NCI-H1092 (cell line): ENCODE measurements around the gene GNPTG.

ENCODE experiments used
- DNase-seq: peaks from one replicate; lab custom pipeline; 2025; lab: John Stamatoyannopoulos, UW

GNPTG gene

DNA sequence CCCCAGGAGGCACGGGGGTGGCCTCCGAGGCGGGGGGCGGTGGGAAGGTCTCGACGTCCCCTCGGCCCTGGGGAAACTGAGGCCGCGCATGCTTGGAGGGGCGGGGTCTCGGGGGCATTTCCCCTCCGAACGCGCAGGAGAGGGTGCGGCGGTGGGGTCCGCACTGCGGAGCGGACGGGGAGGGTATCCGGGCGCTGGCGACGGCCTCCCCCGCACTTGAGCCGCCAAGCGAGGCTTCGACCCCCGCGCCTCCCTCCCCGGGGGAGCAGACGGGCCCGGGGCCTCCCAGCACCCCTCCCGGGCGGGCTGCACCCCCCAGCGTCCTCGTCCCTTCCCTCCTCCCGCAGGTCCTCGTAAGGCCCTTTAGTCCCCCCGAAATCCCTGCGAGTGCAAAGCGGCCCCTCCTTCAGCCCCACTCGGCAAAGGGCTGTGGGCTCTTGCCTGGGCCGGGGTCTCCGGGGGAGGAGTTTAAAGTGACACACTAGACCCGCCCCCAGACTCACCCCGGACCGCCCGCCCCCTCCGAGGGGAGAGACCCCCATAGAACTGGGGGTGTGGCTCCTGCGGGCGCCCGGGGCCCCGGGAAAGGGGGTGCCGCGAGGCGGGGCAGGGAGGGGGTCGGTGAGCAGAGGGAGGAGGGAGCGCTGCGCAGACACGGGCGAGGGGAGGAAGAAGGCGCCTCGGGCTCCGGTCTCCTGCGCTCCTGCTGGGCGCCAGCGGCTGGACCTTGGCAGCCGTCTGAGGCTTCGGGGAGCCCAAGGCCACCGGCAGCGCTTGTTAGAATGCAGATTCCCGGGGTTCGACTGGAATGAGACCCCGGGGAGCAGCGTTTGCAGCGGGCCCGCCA, 17.7 kb upstream of the GNPTG start:
- DNase-seq: no peak

DNA sequence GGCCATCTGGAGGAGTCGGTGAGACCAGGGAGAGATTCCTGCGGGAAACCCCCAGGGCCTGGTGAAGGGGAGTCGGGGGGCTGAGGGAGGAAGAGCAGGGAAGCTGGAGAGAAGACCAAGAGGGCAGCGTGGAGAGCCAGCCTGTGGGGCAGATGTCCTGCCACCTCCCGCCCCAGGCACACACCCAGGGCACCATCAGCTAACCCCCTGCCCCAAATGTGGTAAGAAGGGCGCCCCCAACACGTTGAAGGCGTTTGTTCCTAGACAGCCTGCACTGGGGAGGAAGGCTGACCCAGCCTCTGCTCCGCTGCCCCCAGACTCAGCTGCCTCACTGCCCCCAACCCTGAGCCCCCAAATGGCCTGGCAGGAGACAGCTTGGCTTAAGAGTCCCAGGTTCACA, 17.0 kb upstream of the GNPTG start:
- no peak for DNase-seq

DNA sequence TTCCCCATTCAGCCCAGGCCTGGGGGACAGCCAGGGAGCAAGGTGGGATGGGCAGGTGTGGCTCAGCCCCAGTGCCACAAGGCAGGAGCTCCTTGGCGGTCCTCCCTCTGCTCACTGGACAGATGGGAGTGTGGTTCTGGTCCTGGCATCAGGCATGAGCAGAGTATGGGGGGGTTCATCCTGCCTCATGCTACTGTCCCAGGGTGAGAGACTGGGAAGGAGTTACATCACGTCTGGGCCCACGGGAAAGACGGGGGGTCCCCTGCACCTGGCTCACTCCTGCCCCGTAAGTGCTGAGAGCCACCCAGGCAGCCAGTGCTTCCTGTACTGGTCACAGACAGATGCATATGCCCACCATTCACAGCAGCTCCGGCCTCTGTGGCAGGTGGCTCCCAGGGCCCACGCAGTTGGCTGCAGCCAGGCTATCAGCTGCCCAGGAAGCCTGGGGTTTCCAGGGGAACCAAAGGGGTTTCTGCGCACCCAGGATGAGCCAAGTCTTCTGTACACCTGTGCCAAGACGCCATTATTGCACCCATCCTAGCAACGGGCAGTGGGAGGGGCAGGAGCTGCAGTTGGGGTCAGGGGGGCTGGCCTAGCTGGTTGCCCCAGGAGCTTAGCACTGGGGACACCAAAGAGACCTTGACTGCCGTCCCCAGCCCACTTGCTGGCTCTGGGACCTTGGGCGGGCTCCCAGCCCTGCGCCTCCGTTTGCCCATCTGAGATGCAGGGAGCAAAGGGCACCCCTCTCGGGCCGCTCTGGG, 16.3 kb upstream of the GNPTG start:
- DNase-seq: peak; percentile 58

DNA sequence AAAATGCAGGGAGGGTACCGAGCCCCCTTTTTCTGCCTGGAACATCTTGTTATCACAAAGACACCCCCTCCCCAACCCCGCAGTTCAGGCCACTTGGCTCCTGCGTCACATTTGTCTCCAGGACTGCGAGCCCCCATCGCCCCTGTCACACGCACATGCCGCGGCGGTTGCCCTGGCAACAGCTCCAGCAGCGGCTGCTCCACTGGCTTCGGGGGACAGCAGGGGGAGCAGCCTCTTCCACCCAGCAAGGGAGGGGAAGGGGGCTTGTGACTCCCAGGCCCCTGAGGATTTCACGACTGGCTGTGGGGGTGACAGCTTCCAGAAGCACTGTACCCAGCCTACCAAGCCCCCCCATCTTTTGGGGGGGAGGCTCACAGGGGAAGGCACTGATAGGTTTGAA, 15.7 kb upstream of the GNPTG start:
- DNase-seq: peak; percentile 47

DNA sequence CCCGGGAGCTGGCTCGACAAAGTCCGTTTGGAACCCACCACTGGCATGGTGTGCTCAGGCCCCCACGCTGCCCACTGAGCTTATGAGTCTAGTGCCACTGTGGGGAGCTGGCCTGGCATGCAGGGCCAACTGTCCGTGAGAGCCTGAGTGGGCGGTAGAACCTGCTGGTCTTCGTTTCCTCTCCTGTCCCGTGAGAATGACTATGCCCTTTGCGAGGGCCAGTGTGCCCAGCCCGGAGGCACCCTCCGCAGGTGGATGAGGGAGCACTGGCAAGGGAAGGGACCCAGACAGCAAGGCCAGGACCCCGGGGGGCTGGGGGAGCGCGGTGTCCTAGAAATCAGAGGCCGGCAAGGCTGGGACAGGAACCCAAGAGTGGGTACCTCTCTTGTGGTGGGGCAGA, 15.1 kb upstream of the GNPTG start:
- no peak for DNase-seq

DNA sequence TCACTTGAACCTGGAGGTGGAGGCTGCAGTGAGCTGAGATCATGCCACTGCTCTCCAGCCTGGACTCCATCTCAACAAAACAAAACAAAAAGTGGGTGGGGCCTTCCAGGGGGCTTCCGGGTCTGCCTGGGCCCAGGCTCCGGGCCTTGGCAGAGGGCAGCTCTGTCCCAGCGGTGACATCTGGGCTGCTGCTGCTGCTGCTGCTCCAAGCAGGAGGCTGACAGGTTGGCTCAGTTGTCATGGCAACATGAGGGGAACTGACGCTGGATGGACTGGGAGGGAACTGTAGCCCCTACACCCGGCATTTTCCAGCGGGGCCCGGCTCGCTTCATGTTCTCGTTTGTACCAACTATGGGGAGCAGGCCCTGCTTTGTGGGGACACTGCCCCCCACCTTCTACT, 14.2 kb upstream of the GNPTG start:
- no peak for DNase-seq

DNA sequence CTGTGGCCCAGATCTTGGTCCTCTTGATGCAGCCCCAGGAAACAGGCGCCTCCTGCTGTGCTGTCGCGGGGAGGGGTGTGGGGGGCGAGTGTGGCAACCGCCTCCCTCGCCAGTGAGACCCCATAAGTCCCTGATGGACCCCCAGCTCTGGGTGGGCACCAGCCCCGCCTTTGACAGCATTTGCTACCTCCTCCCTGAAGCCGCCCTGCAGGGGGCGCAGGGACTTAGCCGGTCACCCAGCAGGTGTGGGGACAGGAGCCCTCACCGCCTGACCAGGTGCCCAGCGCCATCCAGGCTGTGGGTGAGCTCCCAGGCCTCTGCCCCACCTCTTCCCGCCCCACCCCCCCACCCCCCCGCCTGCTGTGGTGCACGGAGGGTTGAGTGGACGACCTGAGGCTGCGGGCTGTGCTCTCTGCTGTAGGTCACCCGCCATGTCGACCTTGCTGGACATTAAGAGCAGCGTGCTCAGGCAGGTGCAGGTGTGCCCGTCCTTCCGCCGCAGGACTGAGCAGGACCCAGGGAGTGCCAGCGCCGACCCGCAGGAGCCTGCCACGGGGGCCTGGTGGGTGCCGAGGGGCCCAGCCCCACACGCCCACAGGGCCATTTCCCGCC, 13.5 kb upstream of the GNPTG start:
- DNase-seq: no peak

DNA sequence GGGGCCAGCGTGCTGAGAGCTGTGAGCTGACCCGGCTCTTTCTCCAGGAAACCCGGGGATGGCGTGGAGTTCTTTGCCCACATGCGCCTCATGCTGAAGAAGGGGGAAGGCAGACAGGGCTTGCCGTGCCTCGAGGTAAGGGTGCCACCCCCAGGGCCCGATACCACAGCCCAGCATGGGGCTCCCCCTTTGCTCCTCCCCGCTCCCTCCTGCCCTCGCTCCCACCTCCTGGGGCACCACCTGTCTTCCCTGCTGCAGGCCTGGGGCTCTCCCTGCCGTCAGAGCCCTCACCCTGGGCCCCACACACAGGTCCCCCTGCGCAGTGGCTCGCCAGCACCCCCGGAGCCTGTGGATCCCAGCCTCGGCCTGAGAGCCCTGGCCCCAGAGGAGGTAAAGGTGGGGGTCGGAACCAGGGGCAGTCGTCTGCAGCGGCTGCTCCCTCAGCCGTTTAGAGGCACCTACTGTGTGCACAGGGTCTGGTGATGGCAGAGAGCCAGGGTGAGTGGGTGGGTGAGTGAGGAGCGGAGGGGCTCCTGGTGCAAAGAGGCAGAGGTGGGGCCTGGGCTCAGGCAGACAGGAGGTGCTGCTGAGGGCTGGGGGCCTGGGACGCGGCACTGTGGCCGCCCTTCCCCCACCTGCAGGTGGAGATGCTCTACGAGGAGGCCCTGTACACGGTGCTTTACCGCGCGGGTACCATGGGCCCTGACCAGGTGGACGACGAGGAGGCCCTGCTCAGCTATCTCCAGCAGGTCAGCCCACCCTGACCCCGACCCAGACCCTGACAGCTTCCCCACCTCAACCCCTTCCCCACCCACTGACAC, 12.7 kb upstream of the GNPTG start:
- no peak for DNase-seq

DNA sequence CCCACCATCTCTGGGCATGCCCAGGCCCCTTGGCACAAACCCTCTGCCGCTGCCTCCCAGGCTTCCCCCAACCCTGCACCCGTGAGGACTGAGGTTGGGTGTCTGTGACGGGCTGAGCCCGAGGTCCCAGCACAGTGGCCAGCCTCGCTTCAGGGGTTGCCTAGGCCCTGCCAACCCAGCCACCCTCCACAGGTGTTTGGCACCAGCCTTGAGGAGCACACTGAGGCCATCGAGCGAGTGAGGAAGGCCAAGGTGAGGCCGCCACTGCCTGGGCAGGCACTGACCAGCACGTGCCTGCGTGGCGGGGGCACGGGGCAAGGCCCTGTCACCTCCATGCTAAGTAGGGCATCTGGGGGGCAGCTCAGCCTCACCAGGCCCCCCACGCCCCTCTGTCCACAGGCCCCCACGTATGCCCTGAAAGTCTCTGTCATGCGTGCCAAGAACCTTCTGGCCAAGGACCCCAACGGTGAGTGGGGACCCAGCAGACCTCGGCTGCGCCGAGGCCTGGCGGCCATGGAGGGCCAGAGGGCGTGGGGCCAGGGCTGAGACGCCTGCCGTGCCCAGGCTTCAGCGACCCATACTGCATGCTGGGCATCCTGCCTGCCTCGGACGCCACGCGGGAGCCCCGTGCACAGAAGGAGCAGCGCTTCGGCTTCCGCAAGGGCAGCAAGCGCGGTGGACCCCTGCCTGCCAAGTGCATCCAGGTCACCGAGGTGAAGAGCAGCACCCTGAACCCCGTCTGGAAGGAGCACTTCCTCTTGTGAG, 10.8 kb upstream of the GNPTG start:
- DNase-seq: no peak

DNA sequence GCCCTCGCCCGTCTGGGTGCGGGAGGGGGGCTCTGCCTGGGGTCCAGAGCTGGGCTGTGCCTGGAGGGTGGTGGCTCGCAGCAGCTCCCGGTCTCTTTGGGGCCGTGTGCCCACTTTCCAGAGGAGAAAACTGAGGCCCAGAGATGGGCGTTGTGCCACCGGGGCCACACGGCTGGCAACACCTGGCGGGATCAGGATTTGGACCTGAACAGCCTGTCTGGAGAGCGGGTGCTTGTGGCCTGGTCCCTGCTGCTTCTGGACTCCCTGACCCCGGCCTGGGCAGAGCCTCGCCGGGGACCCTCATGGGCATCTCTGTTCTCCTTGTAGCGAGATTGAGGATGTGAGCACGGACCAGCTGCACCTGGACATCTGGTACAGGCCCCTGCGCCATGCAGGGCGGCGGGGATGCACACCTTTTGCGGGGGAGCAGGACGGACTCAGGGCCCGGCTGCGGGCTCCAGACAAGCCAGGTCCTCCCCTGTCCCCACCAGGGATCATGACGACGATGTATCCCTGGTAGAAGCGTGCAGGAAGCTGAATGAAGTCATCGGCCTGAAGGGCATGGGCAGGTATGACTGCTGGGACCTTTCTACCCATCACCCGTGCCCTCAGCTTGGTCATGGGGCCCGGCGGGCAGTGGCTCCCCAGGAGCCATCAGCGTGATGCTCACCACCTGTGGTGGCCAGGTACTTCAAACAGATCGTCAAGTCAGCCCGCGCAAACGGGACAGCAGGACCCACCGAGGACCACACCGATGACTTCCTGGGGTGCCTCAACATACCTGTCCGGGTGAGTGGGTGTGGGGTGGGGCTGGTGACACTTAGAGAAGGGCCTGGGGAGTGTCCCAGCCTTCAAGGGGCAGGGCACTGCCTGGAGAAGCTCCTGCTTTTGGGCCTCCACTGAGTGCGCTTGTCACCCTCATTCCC, 10.0 kb upstream of the GNPTG start:
- no peak for DNase-seq

DNA sequence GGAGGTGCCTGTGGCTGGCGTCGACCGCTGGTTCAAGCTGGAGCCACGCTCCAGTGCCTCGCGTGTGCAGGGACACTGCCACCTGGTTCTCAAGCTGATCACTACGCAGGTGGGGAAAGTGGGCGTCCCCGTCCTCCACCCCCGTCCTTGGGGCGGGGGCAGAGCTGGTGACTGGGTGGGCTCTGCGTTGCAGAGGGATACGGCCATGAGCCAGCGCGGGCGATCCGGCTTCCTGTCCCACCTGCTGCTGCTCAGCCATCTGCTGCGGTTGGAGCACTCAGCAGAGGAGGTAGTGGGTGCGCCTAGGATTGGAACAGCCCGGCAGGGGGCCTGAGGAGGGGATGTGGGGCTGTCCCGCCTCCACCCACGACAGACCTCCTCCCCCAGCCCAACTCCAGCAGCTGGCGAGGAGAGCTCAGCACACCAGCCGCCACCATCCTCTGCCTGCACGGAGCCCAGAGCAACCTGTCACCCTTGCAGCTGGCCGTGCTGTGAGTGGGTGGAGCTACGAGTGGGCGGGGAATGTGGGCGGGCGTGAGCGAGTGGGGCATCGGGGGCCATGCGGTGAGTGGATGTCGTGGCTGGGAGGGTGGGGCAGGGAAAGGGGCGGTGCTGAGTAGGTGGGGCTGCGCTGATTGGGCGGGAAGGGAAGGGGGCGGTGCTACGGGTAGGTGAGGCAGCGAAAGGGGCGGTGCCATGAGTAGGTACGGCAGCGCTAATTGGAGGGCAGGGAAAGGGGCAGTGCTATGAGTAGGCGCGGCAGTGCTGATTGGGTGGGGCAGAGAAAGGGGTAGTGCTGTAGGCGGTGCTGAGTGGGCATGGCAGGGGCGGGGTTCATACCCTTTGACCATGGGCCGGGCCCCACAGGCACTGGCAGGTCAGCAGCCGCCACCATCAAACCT, 9.0 kb upstream of the GNPTG start:
- peak; percentile 96 for DNase-seq

DNA sequence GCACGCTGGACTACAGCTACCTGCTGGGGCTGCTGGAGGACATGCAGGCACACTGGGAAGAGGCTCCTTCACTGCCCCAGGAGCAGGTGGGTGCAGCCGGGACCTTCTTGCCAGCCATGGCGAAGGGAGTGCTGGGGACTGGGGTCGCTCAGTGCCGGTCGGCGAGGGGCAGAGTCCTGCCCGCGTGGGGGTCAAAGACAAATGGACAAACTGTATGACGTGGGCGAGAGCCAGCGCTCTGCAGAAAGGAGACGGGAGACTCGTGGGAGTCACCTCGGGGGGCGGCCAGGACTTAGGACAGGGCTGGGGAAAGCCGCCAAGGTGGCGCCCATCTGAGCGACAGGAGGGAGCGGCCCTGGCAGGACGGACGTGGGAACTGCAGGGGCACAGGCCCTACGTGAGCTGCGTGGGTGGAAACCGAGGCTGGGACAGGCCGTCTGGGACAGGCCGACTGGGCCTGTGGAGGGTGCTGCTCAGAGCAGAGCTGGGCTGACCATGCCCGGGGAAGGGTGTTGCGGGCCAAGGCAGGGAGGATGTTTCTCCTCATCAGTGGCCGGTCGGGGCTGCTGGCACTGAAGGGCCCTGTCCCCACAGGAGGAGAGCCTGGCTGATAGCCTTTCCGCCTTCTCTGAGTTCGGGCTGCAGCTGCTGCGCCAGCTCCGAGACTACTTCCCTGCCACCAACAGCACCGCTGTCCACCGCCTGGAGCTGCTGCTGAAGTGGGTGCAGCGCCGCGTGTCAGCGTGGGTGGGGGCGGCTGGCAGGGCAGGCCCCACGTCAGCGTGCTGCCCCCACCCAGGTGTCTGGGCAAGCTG, 8.1 kb upstream of the GNPTG start:
- DNase-seq: no peak

DNA sequence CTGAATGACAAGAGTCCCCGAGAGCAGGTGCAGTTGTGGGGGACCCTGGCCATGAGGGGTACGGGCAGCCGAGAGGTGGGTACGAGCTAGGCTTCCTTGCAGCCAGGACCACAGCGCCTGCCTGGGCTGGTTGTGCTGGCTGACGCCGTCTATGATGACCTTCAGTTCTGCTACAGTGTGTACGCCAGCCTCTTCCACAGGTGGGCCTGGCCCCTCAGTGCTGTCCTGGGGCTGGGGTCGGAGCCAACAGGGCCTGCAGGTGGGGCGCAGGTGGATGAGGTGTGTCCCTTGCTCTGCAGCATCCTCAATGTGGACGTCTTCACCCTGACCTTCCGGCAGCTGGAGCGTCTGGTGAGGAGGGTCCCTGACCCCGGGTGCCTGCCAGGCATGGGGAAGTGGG, 7.2 kb upstream of the GNPTG start:
- no peak for DNase-seq

DNA sequence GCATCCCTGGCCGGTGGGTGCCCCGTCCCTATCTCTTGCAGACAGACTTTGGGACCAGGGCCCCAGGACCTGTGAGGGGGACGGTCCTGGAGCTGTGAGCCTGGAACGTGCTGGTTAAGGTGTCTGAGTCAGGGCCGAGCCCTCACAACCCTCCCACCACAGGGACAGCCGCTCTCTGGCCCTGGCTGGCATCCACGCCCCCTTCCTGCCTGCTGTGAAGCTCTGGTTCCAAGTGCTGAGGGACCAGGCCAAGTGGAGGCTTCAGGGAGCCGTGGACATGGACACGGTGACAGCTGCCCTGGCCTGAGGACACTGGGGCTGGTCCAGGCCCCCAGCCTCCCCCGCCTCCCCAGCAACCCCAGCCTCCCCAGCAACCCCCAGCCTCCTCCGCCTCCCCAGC, 6.6 kb upstream of the GNPTG start:
- DNase-seq: no peak

DNA sequence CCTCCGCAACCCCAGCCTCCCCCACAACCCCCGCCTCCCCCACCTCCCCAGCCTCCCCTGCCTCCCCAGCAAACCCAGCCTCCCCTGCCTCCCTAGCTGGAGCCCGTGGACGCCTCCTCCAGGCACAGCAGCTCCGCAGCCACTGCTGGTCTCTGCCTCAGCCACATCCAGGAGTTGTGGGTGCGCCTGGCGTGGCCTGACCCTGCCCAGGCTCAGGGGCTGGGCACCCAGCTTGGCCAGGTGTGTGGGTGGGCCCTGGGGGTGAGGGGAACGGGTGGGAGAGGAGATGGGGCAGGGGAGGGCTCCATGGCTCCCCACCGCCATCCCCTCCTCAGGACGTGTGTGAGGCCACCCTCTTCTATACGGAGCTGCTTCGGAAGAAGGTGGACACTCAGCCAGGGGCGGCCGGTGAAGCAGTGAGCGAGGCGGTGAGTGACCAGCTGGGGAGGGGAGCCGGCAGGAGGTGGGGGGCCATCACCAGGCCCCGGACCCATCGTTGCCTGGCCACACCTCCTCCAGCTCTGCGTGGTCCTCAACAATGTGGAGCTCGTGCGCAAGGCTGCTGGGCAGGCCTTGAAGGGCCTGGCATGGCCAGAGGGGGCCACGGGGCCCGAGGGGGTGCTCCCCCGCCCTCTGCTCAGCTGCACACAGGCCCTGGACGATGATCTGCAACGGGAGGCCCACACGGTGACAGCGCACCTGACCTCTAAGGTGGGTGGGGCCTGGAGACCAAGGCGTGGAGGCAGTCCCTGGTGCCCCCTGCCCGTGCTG, 5.9 kb upstream of the GNPTG start:
- no peak for DNase-seq

DNA sequence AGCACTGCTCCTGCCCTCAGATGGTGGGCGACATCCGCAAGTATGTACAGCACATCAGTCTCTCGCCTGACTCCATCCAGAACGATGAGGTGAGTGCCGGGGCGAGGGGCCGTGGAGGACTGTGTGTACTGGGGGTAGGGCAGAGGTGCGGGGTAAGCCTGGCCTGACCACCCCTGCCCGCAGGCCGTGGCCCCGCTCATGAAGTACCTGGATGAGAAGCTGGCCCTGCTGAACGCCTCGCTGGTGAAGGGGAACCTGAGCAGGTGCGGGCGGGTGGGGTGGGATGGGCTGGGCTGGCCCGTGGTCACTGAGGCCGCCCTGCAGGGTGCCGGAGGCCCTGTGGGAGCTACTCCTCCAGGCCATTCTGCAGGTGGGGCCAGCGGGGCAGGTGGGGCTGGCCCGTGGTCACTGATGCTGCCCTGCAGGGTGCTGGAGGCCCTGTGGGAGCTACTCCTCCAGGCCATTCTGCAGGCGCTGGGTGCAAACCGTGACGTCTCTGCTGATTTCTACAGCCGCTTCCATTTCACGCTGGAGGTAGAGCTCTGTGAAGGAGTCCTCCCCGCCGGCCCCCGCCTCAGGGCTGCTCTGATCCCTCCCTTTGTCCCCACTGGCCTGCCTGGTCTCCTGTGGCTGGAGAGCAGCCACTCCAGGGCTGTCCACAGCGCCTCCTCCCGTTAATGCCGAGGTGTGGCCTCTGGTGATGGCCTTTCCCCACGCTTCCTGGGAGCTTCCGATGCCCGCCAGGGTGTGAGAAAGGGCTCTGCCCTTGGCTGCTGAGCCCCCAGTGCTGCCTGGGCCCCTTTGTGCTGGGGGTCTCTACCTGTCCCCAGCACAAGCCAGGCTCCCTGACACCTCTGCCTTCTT, 5.1 kb upstream of the GNPTG start:
- DNase-seq: no peak
